Omental fat pad (tissue), 4 donors: Measurements from ENCODE around the gene KPNA1. TPM values are rescaled to one million over a fixed set of nuclear protein-coding genes. Genes with fewer than 3 reads are reported as not detected.
"Not testable (repeated sequence)": the region's sequence is repeated elsewhere in the genome, so short reads cannot be mapped to it uniquely, and the experiment has no call there.

ENCODE experiments used
- ATAC-seq: fragments of 150-250 bp; one replicate; pipeline ENCODE4 v1.9.1; 2016; ENCODE audit warnings: mild to moderate bottlenecking, moderate library complexity; ENCODE audit not compliant: low FRiP score
- DNase-seq: peaks from one replicate; pipeline ENCODE4 v3.0.0-alpha.2; 2019; ENCODE audit warnings: low spot score
- CTCF ChIP-seq, 3 donors: fragments of 450-650 bp; IDR thresholded peaks; one replicate each; pipeline ENCODE4 v1.5.1; 2016 to 2017; ENCODE audit warnings: antibody characterized with exemption in 3 of 3, mild to moderate bottlenecking in 3 of 3, moderate library complexity in 2 of 3
- total RNA-seq, 4 donors: library from RNA; depleted of rRNA; stranded (reverse); fragments of >200 nt; gene quantifications; one replicate each; pipeline ENCODE4 v1.1.0, GENCODE V29; 2016

KPNA1 gene
- total RNA-seq, 4 donors from 2014 or later: 31.1 to 60.8 (median 46.7) TPM

- DNase-seq (no peak), ATAC-seq (no peak)
- no peak for TF ChIP-seq CTCF (IDR thresholded peaks at IDR 0.05)
Measured at GRCh38 chr3:122451371-122451770, 63.4 kb downstream of the KPNA1 start.

- DNase-seq, ATAC-seq: not testable (repeated sequence)
Measured at GRCh38 chr3:122448218-122448617, 66.5 kb downstream of the KPNA1 start.

- not testable (repeated sequence) for ATAC-seq, DNase-seq
Measured at GRCh38 chr3:122444491-122444887, 70.2 kb downstream of the KPNA1 start.

- DNase-seq, ATAC-seq: not testable (repeated sequence)
Measured at GRCh38 chr3:122443762-122444490, 70.8 kb downstream of the KPNA1 start.

- no peak for ATAC-seq
Measured at GRCh38 chr3:122443090-122443489, 71.6 kb downstream of the KPNA1 start.

GRCh38 chr3:122435950-122436349 lies 78.8 kb downstream of the KPNA1 start:
- no peak for TF ChIP-seq CTCF (IDR thresholded peaks at IDR 0.05)
- no peak for DNase-seq
- no peak for ATAC-seq

More at GRCh38 chr3:122443090-122443489, 71.6 kb downstream of the KPNA1 start:
- TF ChIP-seq CTCF (IDR thresholded peaks at IDR 0.05): no peak
- no peak for DNase-seq

- no peak for ATAC-seq
- no peak for DNase-seq
- TF ChIP-seq CTCF (IDR thresholded peaks at IDR 0.05): no peak
Measured at GRCh38 chr3:122430371-122430770, 84.4 kb downstream of the KPNA1 start.

GRCh38 chr3:122427857-122428471 lies 86.8 kb downstream of the KPNA1 start:
- DNase-seq: no peak
- no peak for TF ChIP-seq CTCF (IDR thresholded peaks at IDR 0.05)
- no peak for ATAC-seq
